K562 (cell line): ENCODE measurements around the gene TRIP10. TPM values are rescaled to one million over a fixed set of nuclear protein-coding genes. Genes with fewer than 3 reads are reported as not detected.

ENCODE experiments used
- ATAC-seq: fragments of 200-7000 bp; cut with Tn5 transposase; 3 replicates; pipeline ENCODE4 v1.9.1; 2020; ENCODE audit warnings: moderate library complexity
- BruUV-seq: library from RNA; stranded (reverse); fragments of 400-500 nt; replicated peaks from 2 replicates; lab custom pipeline; 2021; lab: Mats Ljungman, UMichigan
- CTCF ChIA-PET: fragments of 300-600 bp; formaldehyde crosslinking; extraction: SDS; loops from one replicate; lab custom pipeline; 2021; ENCODE audit warnings: low intra/inter-chr PET ratio; lab: Yijun Ruan, JAX
- POLR2A ChIA-PET: fragments of 300-600, 350-650 bp; sonication (Branson Sonifier 250); formaldehyde crosslinking; extraction: SDS; loops from one replicate; lab custom pipeline; 2021; ENCODE audit warnings: antibody characterized with exemption, inconsistent platforms; lab: Yijun Ruan, JAX
- DNase-seq, 4 experiments: peaks; one replicate each; pipeline versions ENCODE4 v3.0.0 to v3.0.0-alpha.2; 2011 to 2018; ENCODE audit warnings: low spot score in 3 of 4, mixed read lengths in 3 of 4; ENCODE audit errors: extremely low read depth in 1 of 4
- FAIRE-seq: peaks from 2 replicates; lab custom pipeline; 2011; peaks lifted over from hg19 to GRCh38; lab: Jason Lieb, UNC
- H2AFZ ChIP-seq: 2 replicates; pipeline ENCODE4 v1.6.0; 2011; ENCODE audit warnings: low read depth, low read length, control low read depth, inconsistent platforms
- H3K27ac ChIP-seq: fragments of 200-600 bp; 3 replicates; pipeline ENCODE4 v1.8.0; 2011; ENCODE audit warnings: low read depth, mild to moderate bottlenecking, control low read depth, inconsistent platforms, low read length, moderate library complexity, mixed read lengths; ENCODE audit errors: extremely low read depth
- H3K27me3 ChIP-seq, 2 experiments: fragments of 300-600 bp in 1 of 2; 2 replicates in 1 of 2; 3 replicates in 1 of 2; pipeline versions ENCODE4 v1.6.0 to v1.8.0; 2011; ENCODE audit warnings: inconsistent platforms in 2 of 2, low read length in 2 of 2, mild to moderate bottlenecking in 1 of 2, mixed read lengths in 1 of 2, moderate library complexity in 1 of 2; ENCODE audit not compliant: control insufficient read depth in 2 of 2, insufficient read depth in 2 of 2
- H3K36me3 ChIP-seq: fragments of 300-600 bp; 3 replicates; pipeline ENCODE4 v1.8.0; 2011; ENCODE audit warnings: mild to moderate bottlenecking, low read length, inconsistent platforms; ENCODE audit not compliant: control insufficient read depth, insufficient read depth
- H3K4me1 ChIP-seq, 2 experiments: fragments of 200-600 bp in 1 of 2; replicated peaks in 1 of 2; 2 replicates in 1 of 2; 3 replicates in 1 of 2; pipeline versions ENCODE4 v1.5.1 to v1.8.0; 2011; ENCODE audit warnings: inconsistent platforms in 2 of 2, low read length in 2 of 2, mild to moderate bottlenecking in 1 of 2, mixed read lengths in 1 of 2, moderate library complexity in 1 of 2; ENCODE audit not compliant: control insufficient read depth in 2 of 2, insufficient read depth in 2 of 2
- H3K4me2 ChIP-seq: 2 replicates; pipeline ENCODE4 v1.6.1; 2011; ENCODE audit warnings: low read length, control low read depth, inconsistent platforms, mixed read lengths; ENCODE audit not compliant: insufficient read depth
- H3K4me3 ChIP-seq: fragments of 200-600 bp; sonication (generic), shearing (Covaris generic); 2 replicates; pipeline ENCODE4 v1.5.1; 2016; ENCODE audit warnings: control low read depth, inconsistent platforms
- H3K79me2 ChIP-seq: fragments of 200-600 bp; 3 replicates; pipeline ENCODE4 v1.8.0; 2011; ENCODE audit warnings: low read length, inconsistent platforms; ENCODE audit not compliant: control insufficient read depth, insufficient read depth
- H3K9ac ChIP-seq, 2 experiments: 2 replicates each; pipeline versions ENCODE4 v1.6.0 to v1.6.1; 2011; ENCODE audit warnings: low read depth in 2 of 2, low read length in 2 of 2, control low read depth in 1 of 2, inconsistent platforms in 1 of 2, mild to moderate bottlenecking in 1 of 2, mixed read lengths in 1 of 2; ENCODE audit not compliant: insufficient read depth in 1 of 2
- H3K9me1 ChIP-seq: one replicate; pipeline ENCODE4 v1.6.0; 2011; ENCODE audit warnings: inconsistent platforms, mild to moderate bottlenecking, low read length, moderate library complexity; ENCODE audit not compliant: control insufficient read depth, insufficient read depth
- H3K9me3 ChIP-seq: replicated peaks from 2 replicates; pipeline ENCODE4 v1.5.1; 2011; ENCODE audit warnings: low read depth, low read length, inconsistent platforms; ENCODE audit not compliant: control insufficient read depth, insufficient read depth
- H4K20me1 ChIP-seq: replicated peaks from 2 replicates; pipeline ENCODE4 v1.6.1; 2011; ENCODE audit warnings: low read length, inconsistent platforms, mixed read lengths; ENCODE audit not compliant: control insufficient read depth, insufficient read depth
- PURB ChIP-seq: sonication (generic); formaldehyde crosslinking; IDR thresholded peaks from 2 replicates; pipeline ENCODE4 v1.9.0; 2021; ENCODE audit warnings: low read depth, mild to moderate bottlenecking, missing genetic modification reagents
- SFPQ ChIP-seq: fragments of 200-400 bp; formaldehyde crosslinking; IDR thresholded peaks from 2 replicates; pipeline ENCODE4 v1.6.1; 2017; ENCODE audit warnings: mild to moderate bottlenecking, low read depth, low read length, moderate library complexity
- TRIM24 ChIP-seq, 2 experiments: fragments of 450-650 bp; IDR thresholded peaks; 2 replicates each; pipeline ENCODE4 v1.6.1; 2016
- ZKSCAN3 ChIP-seq: fragments of 250-450 bp; sonication (Bioruptor Pico); IDR thresholded peaks from 2 replicates; pipeline ENCODE4 v1.4.0; 2020
- whole genome bisulfite sequencing: fragments of 100-300 bp; shearing (Covaris generic); methylation state at CpG from one replicate; pipeline ENCODE4 v1.1.6; 2016; ENCODE audit warnings: low coverage, mixed read lengths; ENCODE audit not compliant: insufficient coverage; ENCODE audit errors: missing lambda C conversion rate; 5-methylcytosine and 5-hydroxymethylcytosine counted together
- in situ Hi-C: fragments of 300-500 bp; cut with MboI; formaldehyde crosslinking; loops from 4 replicates; pipeline ENCODE4 v1.15.0; 2018; ENCODE audit warnings: inconsistent platforms, mixed read lengths
- intact Hi-C: fragments of 100-400 bp; cut with micrococcal nuclease; formaldehyde crosslinking; loops from 2 replicates; pipeline ENCODE4 v1.14.2; 2022
- polyA plus RNA-seq, 8 experiments: library from polyadenylated mRNA; depleted of rRNA in 4 of 8; stranded (reverse) in 5 of 8; unstranded in 3 of 8; fragments of >200 nt; fragmentation: Nextera tagmentation in 2 of 8; fragmentation: Illumina TruSeq in 1 of 8; extraction: Ambion mirVana in 2 of 8; extraction: Trizol in 1 of 8; gene quantifications; 2 replicates each; pipeline versions ENCODE4 v1.2.1 to v1.2.3, GENCODE V29; 2011 to 2014; ENCODE audit warnings: inconsistent platforms in 1 of 8, missing spikeins in 1 of 8
- total RNA-seq, 7 experiments: library from RNA; depleted of rRNA in 6 of 7; stranded (reverse); fragments of >200 nt in 6 of 7; fragmentation: Illumina TruSeq in 2 of 7; extraction: Trizol in 2 of 7; gene quantifications; 2 replicates each; pipeline versions ENCODE4 v1.2.1 to v1.2.3, GENCODE V29; 2011 to 2021; ENCODE audit warnings: low replicate concordance in 1 of 7

TRIP10 gene
- total and polyA plus RNA-seq, 9 of the 15 experiments (the other 6 are each of a cell fraction or from before 2014, with no cell fraction given): 1.2 to 66.8 (median 36.1) TPM

- H3K27me3 ChIP-seq: no peaks in the 10 kb centered on the region
- no peaks in the 10 kb centered on the region for H3K36me3 ChIP-seq
- no peak overlapping the region for H3K4me3 ChIP-seq
- intact Hi-C loops: no loop called here
- POLR2A ChIA-PET: interaction anchor here (0.9 to 1.3 kb wide), 5 partner anchors 8 to 367 kb away, joined by 3 to 5 read pairs (median 3); partner anchors contain the start of genes KHSRP and SH2D3A
- peaks cover 3% of the 10 kb centered on the region for H3K9me3 ChIP-seq
- TF ChIP-seq SFPQ (no peak), TRIM24 (IDR thresholded peaks at IDR 0.05) (peak in 1 of 2 experiments; percentile 25; a peak in 1 of 4 replicates), ZKSCAN3 (CRISPR knock-in tag) (peak; percentile 95), PURB (CRISPR knock-in tag) (no peak)
- no peaks in the 10 kb centered on the region for H3K9me1 ChIP-seq
- ATAC-seq: no peak
- 9% methylated on average over 5 of the region's 6 CpGs for WGBS
- no peak overlapping the region for H2AFZ ChIP-seq
- no peaks in the 10 kb centered on the region for H3K4me1 ChIP-seq
- in situ Hi-C loops: no loop called here
- no peaks in the 10 kb centered on the region for H4K20me1 ChIP-seq
- no peak overlapping the region for H3K4me2 ChIP-seq
- no peak overlapping the region for H3K27ac ChIP-seq
- no peak for FAIRE-seq
- no peak for DNase-seq
- BruUV-seq: no TSS peak
- no peak overlapping the region for H3K9ac ChIP-seq
- no peaks in the 10 kb centered on the region for H3K79me2 ChIP-seq
- CTCF ChIA-PET: no interaction called here
Observed at GRCh38 chr19:6791237-6791636, 51.8 kb downstream of the TRIP10 start.
